ENCODE measurements around the gene PAM. TPM values are rescaled to one million over a fixed set of nuclear protein-coding genes. Genes with fewer than 3 reads are reported as not detected.

PAM gene
- total RNA-seq, 1 experiment from 2014 or later: 131 TPM

DNA sequence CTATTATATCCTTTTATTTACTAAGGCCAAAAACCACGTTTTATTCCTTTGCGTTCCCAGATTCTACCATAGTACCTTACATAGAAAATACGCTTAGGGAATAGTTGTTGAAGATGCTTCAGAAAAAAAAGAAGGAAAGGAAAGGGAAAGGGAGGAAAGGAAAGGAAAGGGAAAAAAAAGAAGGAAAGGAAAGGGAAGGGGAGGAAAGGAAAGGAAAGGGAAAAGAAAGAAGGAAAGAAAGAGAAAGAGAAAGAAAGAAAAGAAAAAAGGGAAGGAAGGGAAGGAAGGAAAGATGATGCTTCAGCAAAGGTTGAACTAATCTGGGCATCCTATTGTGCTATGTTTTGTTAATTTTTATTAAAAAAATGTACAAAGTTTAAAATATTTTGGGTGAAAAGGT lies 233.4 kb downstream of the PAM start:
- no peaks in the 10 kb centered on the region for H3K36me3 ChIP-seq (ENCODE audit: control insufficient read depth, insufficient read depth, low read length)
- DNase-seq (ENCODE audit: low read depth, low spot score) (no peak), ATAC-seq (no peak)
- TF ChIP-seq TCF7L2 (IDR thresholded peaks at IDR 0.05; ENCODE audit: low read depth, low read length): no peak
- TF ChIP-seq SIN3A (IDR thresholded peaks at IDR 0.05; ENCODE audit: borderline replicate concordance, insufficient read depth, low read depth, low read length): no peak
- TF ChIP-seq, protein P1, sequence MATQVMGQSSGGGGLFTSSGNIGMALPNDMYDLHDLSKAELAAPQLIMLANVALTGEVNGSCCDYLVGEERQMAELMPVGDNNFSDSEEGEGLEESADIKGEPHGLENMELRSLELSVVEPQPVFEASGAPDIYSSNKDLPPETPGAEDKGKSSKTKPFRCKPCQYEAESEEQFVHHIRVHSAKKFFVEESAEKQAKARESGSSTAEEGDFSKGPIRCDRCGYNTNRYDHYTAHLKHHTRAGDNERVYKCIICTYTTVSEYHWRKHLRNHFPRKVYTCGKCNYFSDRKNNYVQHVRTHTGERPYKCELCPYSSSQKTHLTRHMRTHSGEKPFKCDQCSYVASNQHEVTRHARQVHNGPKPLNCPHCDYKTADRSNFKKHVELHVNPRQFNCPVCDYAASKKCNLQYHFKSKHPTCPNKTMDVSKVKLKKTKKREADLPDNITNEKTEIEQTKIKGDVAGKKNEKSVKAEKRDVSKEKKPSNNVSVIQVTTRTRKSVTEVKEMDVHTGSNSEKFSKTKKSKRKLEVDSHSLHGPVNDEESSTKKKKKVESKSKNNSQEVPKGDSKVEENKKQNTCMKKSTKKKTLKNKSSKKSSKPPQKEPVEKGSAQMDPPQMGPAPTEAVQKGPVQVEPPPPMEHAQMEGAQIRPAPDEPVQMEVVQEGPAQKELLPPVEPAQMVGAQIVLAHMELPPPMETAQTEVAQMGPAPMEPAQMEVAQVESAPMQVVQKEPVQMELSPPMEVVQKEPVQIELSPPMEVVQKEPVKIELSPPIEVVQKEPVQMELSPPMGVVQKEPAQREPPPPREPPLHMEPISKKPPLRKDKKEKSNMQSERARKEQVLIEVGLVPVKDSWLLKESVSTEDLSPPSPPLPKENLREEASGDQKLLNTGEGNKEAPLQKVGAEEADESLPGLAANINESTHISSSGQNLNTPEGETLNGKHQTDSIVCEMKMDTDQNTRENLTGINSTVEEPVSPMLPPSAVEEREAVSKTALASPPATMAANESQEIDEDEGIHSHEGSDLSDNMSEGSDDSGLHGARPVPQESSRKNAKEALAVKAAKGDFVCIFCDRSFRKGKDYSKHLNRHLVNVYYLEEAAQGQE (IDR thresholded peaks at IDR 0.05; ENCODE audit: insufficient read depth in 1 of 2, low read depth in 2 of 2, low read length in 1 of 2): no peak
- TF ChIP-seq, protein P2, sequence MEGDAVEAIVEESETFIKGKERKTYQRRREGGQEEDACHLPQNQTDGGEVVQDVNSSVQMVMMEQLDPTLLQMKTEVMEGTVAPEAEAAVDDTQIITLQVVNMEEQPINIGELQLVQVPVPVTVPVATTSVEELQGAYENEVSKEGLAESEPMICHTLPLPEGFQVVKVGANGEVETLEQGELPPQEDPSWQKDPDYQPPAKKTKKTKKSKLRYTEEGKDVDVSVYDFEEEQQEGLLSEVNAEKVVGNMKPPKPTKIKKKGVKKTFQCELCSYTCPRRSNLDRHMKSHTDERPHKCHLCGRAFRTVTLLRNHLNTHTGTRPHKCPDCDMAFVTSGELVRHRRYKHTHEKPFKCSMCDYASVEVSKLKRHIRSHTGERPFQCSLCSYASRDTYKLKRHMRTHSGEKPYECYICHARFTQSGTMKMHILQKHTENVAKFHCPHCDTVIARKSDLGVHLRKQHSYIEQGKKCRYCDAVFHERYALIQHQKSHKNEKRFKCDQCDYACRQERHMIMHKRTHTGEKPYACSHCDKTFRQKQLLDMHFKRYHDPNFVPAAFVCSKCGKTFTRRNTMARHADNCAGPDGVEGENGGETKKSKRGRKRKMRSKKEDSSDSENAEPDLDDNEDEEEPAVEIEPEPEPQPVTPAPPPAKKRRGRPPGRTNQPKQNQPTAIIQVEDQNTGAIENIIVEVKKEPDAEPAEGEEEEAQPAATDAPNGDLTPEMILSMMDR (IDR thresholded peaks at IDR 0.05): no peak
- TF ChIP-seq POLR2AphosphoS5 (IDR thresholded peaks at IDR 0.05; ENCODE audit: low read depth, low read length): no peak
- no peaks in the 10 kb centered on the region for H3K27me3 ChIP-seq (ENCODE audit: control insufficient read depth, insufficient read depth, low read length)
- H3K27ac ChIP-seq (ENCODE audit: low read length): no peak overlapping the region
- intact Hi-C loops (cut with micrococcal nuclease; ENCODE audit: unreplicated experiment): no loop called here
- ChIA-PET CTCF (no interaction called here), POLR2A (no interaction called here)
- no TSS peak for BruUV-seq (replicated peaks)
- in situ Hi-C loops (cut with HindIII; ENCODE audit: low pct_unique_long_range_greater_than_20kb, low sequenced_read_pairs): no loop called here
- H3K4me3 ChIP-seq (ENCODE audit: low read depth in 2 of 2, low read length in 2 of 2): no peak overlapping the region
- no peaks in the 10 kb centered on the region for H3K9me3 ChIP-seq (ENCODE audit: control insufficient read depth, insufficient read depth, low read depth, low read length)
- no peaks in the 10 kb centered on the region for H3K4me1 ChIP-seq (ENCODE audit: control insufficient read depth, insufficient read depth, low read length)

DNA sequence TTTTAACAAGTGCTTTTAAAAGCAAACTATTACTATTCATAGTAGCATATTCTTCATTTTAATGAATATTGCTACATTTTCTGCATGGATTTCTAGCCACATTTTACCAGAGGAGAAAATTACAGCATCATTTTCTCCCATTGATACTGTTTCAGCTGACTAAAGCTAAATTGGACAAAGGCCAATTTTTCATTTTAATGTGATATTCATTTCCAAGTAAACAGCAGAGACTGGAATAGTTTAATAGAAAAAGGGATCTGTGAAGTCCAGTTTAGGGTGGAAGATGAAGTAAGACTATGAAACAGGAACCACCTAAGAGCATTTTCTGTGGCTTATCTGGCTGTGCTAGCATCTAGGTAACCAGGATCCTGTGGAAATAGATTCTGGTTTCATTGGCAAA lies 236.7 kb downstream of the PAM start:
- in situ Hi-C loops (cut with HindIII; ENCODE audit: low pct_unique_long_range_greater_than_20kb, low sequenced_read_pairs) (no loop called here), intact Hi-C loops (cut with micrococcal nuclease; ENCODE audit: unreplicated experiment) (no loop called here)
- ChIA-PET CTCF (no interaction called here), POLR2A (no interaction called here)
- H3K36me3 ChIP-seq (ENCODE audit: control insufficient read depth, insufficient read depth, low read length): no peaks in the 10 kb centered on the region
- no peaks in the 10 kb centered on the region for H3K9me3 ChIP-seq (ENCODE audit: control insufficient read depth, insufficient read depth, low read depth, low read length)
- H3K4me1 ChIP-seq (ENCODE audit: control insufficient read depth, insufficient read depth, low read length): no peaks in the 10 kb centered on the region
- no TSS peak for BruUV-seq (replicated peaks)
- no peak overlapping the region for H3K27ac ChIP-seq (ENCODE audit: low read length)
- ATAC-seq (no peak), DNase-seq (ENCODE audit: low read depth, low spot score) (no peak)
- no peaks in the 10 kb centered on the region for H3K27me3 ChIP-seq (ENCODE audit: control insufficient read depth, insufficient read depth, low read length)
- no peak for TF ChIP-seq TCF7L2 (IDR thresholded peaks at IDR 0.05; ENCODE audit: low read depth, low read length)
- TF ChIP-seq, protein P1 (IDR thresholded peaks at IDR 0.05; ENCODE audit: insufficient read depth in 1 of 2, low read depth in 2 of 2, low read length in 1 of 2): no peak
- TF ChIP-seq, protein P2 (IDR thresholded peaks at IDR 0.05): no peak
- no peak for TF ChIP-seq SIN3A (IDR thresholded peaks at IDR 0.05; ENCODE audit: borderline replicate concordance, insufficient read depth, low read depth, low read length)
- TF ChIP-seq POLR2AphosphoS5 (IDR thresholded peaks at IDR 0.05; ENCODE audit: low read depth, low read length): no peak
- no peak overlapping the region for H3K4me3 ChIP-seq (ENCODE audit: low read depth in 2 of 2, low read length in 2 of 2)

Data from Panc1 (cell line).